ENCODE measurements around the gene FAM53B.

The FAM53B gene

GRCh38 chr10:124725791-124726190, 18.4 kb downstream of the FAM53B start:
- DNase-seq, result peak; percentile 6

DNA sequence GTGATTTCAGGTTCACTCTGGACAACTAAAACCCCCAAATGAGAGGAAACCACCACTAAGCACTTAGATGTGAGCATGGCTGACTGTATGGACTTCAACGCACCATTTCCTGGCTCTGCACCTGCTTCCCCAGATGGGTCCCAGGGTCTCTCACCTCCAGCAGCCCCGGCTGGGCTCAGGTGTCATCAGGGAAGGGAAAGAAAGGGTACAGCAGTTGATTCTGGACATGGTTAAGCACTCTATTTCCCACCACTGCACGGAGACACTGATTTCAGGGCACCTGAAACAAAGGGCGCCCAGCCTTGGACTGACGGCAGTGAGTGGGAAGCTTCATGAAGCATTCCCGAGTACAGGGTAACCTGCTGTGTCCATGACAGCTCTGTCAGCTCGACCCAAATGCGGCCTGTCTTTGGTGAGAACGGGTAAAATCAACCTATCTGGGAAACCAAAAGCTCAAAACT, 19.0 kb downstream of the FAM53B start:
- peak; percentile 3 for DNase-seq

GRCh38 chr10:124724279-124725027, 19.7 kb downstream of the FAM53B start:
- DNase-seq, result peak; percentile 11

- no peak for DNase-seq
Observed at GRCh38 chr10:124723826-124724225, 20.4 kb downstream of the FAM53B start.

- peak; percentile 70 for DNase-seq
Observed at GRCh38 chr10:124722798-124723783, 21.1 kb downstream of the FAM53B start.

GRCh38 chr10:124721330-124722045, 22.7 kb downstream of the FAM53B start:
- peak; percentile 56 for DNase-seq

DNA sequence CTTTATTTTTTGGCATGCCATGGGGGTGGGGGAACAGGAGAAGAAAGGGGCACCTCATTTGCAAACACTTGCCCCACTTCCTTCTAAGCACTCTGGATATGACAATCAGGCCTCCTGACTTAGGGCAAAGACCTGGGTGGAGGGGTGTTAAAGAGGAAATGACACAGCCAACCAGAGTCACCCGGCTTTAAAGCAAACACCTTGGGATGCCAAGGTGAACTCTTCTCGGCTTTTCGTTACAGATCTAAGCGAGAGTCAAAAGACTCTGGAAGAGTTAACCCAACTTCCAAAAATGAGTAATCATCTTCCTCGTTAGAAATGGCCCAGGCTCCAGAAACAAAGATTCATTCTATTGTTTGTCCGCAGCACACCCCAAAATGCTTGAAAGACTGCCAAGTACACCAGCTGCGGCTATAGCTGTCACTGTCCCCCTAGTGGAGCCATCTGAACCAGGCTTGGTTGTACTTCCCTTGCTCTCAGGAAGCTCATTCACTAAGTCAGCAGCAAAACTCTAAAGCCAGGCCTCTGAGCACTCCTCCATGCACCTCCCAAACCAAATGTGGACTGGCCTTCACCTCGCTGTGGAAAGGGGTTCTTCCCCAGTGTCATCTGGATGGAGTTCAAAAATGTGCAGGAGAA, 24.8 kb downstream of the FAM53B start:
- DNase-seq, result peak; percentile 79

DNA sequence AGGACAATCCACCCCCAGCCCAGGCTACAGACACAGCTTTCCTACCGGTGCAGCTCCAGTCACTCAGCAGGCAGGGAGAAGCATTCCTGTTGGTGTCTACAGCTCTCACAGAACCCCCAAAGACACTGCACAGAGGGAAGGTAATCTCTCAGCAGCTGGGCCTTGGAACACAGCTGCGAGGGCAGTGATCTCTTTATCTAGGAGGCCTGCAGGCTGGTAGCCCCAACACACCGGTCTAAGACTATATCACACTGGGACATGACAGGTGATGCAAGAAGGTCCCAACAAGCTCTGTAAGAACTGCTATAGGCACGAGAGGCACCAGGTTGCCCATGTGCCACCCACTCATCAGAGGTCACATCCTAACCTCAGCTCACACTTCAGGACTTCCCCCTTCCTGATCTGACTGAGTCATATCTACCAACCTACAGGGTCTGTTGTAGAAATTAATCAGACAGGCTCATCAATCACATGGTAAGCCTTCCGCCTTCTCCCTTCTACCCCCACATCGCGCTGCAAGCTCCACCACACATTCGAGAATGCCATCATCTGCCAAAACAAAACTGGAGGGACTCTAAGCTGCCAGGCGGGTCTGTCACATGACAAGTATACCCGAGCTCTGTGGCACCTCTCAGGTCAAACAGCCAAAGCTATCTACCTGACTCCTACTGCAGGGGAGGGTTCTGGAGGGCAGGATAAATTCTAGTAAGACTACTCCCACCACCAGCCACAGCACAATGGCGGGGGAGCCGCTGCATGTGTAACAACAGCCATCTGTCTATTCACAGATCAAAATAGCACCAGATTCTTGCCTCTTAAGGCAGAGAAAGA, 26.1 kb downstream of the FAM53B start:
- DNase-seq, result peak; percentile 84

DNA sequence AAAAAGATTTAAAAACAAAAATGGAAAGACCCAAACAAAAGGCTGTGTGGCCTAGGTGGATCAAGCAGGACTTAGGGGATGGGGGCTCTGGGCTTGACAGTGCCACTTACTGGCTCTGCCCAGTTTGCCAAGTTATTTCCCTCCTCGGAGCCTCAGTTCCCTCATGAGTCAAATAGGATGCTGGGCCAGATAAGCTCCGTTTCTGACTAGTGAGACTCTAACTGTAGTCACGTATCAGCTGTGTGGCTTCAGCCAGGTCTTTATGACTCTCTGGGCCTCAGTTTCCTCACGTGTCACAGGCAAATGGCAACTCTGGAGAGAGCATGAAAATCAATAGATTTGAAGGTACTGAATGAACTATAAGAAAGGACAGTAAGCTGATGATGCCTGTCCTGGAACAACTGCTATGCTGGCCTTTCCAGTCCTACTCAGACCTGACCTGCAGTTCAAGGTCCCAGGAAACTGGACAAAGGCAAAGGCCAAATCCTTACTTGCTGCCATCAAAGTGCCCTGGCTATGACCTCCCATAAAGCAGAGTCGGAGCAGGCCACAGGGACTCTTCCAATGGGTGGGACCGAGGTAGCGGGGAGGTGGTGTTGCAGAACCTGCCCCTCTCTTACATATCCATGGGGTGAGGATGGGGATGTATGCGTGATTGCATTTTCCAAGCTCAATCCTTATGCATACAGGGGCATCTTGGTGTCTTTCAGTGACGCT, 27.0 kb downstream of the FAM53B start:
- DNase-seq, result no peak

- DNase-seq, result no peak
Observed at GRCh38 chr10:124716369-124716768, 27.8 kb downstream of the FAM53B start.

DNA sequence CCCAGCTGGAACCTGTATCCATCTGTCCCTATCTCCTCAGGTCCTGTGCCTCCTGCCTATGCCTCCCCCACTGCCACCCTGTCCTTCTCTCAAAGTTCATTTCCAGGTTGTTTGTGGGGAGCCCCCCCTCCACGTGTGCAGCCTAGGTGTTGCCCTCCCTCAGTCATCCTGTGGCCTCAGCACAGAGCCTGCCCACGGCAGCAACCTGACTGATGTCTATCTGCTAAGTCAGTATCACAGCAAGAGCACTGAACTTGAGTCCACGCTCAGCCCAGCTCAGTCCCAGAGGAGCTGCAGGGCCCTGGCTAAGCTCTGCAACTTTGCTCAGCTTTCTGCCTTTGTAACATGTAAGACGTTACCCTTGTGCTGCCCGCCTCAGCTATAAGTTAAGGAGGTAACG, 28.7 kb downstream of the FAM53B start:
- DNase-seq, result peak; percentile 42

DNA sequence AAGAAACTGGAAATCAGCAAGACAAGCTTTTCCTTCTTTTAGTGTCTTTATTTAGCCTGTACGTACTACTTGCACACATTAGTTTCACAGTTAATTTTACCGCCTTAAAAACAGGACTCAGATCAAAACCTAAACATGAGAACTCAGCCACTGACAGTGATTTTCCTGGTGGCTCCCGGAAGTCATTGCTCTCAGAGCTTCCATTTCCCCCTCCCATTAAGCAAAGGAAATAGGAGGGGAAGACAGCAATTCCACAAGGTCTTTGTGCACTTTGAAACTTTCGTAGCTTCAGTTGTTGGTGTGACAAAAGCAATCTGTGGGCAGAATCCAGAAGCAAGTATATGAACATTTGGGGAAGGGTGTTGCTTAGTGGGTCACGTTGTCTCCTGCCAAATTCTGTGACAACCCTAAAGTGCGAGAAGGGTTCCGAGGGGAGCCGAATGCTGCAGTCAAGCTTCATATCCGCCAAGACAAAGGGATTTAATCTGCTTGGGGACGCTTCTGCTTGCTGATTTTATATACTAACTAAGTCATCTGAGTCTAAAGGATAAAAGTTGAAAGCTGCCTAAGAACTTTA, 30.4 kb downstream of the FAM53B start:
- no peak for DNase-seq

DNA sequence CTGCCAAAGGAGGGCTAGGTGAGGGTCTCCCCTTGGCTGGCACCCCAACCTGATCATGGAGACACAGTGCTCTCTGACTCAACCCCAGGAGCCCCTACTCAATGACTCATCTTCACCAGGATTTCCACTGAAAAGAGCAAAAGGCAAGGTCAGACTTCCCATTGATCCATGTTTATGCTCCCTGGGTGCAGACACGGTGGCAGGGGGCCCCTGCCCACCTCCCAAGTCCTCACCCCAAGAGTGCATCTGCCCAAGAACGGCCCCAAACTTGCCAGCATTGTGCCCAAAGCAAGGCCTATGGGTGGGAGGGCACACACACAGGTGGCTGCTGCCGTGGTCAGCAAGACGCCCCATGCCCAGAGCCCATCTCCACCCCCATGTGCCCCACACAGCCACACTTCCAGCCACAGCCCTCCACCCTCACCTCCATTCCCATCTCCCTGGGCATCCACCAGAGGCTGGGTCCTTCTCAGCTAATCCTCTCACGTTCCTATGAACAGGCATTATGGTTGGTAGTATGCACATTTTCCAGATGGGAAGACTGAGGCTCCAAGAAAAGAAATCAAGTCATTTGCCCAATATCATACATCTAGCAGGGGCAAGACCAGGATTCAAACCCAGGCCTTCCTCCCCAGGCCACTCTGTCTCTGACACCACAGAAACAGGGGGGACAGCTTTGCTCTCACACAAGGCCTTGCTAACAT, 31.3 kb downstream of the FAM53B start:
- DNase-seq, result no peak

DNA sequence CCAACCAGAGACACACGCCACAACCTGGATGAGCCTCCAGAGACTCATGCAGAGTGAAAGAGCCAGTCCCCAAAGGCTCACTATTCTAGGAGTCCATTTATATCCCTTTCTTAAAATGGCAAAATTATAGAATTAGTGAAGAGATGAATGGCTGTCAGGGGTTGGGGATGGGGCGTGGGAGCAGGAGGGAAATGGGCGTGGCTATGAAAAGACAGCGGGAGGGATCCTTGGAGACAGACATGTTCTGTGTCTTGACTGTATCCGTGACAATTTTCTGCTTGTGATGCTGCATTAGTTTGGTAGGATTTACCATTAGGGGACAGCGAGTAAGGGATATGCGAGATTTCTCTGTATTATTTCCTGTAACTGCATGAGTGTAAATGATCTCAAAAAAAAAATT, 33.0 kb downstream of the FAM53B start:
- DNase-seq, result no peak

- DNase-seq, result no peak
Observed at GRCh38 chr10:124710266-124710881, 33.8 kb downstream of the FAM53B start.

DNA sequence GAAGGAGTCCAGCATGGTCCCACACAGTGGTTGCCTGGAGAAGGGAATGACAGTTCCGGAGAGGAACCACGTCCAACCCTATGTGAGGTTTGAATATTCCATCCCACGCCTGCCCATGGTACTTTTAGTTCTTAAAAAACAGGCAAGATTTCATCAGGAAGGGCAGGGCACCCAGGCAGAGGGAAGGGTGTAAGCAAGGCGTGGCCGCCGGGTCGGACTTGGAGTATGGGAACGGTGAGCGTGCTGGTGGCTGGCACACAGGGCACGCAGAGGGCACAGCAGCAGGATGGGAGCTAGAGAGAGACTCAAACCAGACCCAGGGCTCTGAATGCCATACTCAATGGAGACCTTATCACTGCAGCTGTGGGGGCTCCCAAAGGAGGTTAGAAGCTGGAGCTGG, 34.3 kb downstream of the FAM53B start:
- no peak for DNase-seq

- DNase-seq, result no peak
Observed at GRCh38 chr10:124708922-124709520, 35.2 kb downstream of the FAM53B start.

GRCh38 chr10:124708246-124708779, 35.9 kb downstream of the FAM53B start:
- no peak for DNase-seq

DNA sequence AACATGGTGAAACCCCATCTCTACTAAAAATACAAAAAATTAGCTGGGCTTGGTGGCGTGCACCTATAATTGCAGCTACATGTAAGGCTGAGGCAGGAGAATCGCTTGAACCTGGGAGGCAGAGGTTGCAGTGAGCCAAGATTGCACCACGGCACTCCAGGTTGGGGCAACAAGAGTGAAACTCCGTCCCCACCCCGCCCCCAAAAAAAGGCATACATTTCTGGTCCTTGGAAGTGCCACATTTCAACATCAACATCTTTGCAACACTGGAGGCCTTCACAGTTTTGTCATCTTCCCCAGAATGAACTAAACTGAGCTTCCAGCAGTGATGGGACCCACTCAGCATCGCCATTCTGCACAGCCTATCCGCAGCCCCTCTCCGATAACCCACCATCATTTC, 36.6 kb downstream of the FAM53B start:
- no peak for DNase-seq
